Endodermal cell (in vitro differentiated cells): ENCODE measurements around the gene MBNL2. TPM values are rescaled to one million over a fixed set of nuclear protein-coding genes. Genes with fewer than 3 reads are reported as not detected.

Experiments
- DNase-seq: peaks from one replicate; pipeline ENCODE4 v3.0.0-alpha.2; 2017
- H3K27ac ChIP-seq: 2 replicates; pipeline ENCODE4 v1.5.1; 2013; ENCODE audit warnings: mild to moderate bottlenecking, low read depth, low read length, moderate library complexity
- H3K27me3 ChIP-seq: 2 replicates; pipeline ENCODE4 v1.6.1; 2013; ENCODE audit warnings: mild to moderate bottlenecking, low read length, moderate library complexity; ENCODE audit not compliant: insufficient read depth, control insufficient read depth, poor library complexity, severe bottlenecking
- H3K36me3 ChIP-seq: 2 replicates; pipeline ENCODE4 v1.7.0; 2013; ENCODE audit warnings: mild to moderate bottlenecking, low read length, moderate library complexity; ENCODE audit not compliant: control insufficient read depth, insufficient read depth
- H3K4me1 ChIP-seq: one replicate; pipeline ENCODE4 v1.7.0; 2013; ENCODE audit warnings: low read length; ENCODE audit not compliant: control insufficient read depth, insufficient read depth
- H3K4me3 ChIP-seq: 2 replicates; pipeline ENCODE4 v1.5.1; 2013; ENCODE audit warnings: mild to moderate bottlenecking, low read length, moderate library complexity
- H3K9ac ChIP-seq: 2 replicates; pipeline ENCODE4 v1.6.1; 2013; ENCODE audit warnings: mild to moderate bottlenecking, low read length, moderate library complexity; ENCODE audit not compliant: poor library complexity, severe bottlenecking; ENCODE audit errors: extremely low read depth
- H3K9me3 ChIP-seq: 2 replicates; pipeline ENCODE4 v1.6.1; 2013; ENCODE audit warnings: mild to moderate bottlenecking, low read length, moderate library complexity; ENCODE audit not compliant: control insufficient read depth
- H3K27ac Mint-ChIP-seq: 2 replicates; pipeline ENCODE4 v1.8.0; 2020; ENCODE audit warnings: mixed read lengths
- H3K27me3 Mint-ChIP-seq: 2 replicates; pipeline ENCODE4 v1.8.0; 2021; ENCODE audit warnings: mild to moderate bottlenecking, mixed read lengths; ENCODE audit not compliant: insufficient read depth
- H3K36me3 Mint-ChIP-seq: 2 replicates; pipeline ENCODE4 v1.8.0; 2020; ENCODE audit warnings: low read depth, mixed read lengths
- H3K4me1 Mint-ChIP-seq: 2 replicates; pipeline ENCODE4 v1.8.0; 2020; ENCODE audit warnings: mixed read lengths
- H3K4me3 Mint-ChIP-seq: 2 replicates; pipeline ENCODE4 v1.8.0; 2020; ENCODE audit warnings: mild to moderate bottlenecking, moderate library complexity, mixed read lengths
- H3K9me3 Mint-ChIP-seq: 2 replicates; pipeline ENCODE4 v1.8.0; 2020; ENCODE audit warnings: mild to moderate bottlenecking, mixed read lengths
- CTCF ChIP-seq: fragments of 200-600 bp; sonication (generic); conservative IDR thresholded peaks from 2 replicates; pipeline ENCODE4 v1.5.0; 2021; ENCODE audit warnings: antibody characterized with exemption, mild to moderate bottlenecking
- whole genome bisulfite sequencing, 2 experiments: methylation state at CpG; one replicate each; pipeline versions ENCODE4 v1.1.5 to v1.1.7; 2013; ENCODE audit warnings: missing lambda C conversion rate in 2 of 2, mixed read lengths in 1 of 2; ENCODE audit not compliant: insufficient coverage in 1 of 2, insufficient read length in 1 of 2; 5-methylcytosine and 5-hydroxymethylcytosine counted together
- total RNA-seq, 2 donors: library from RNA; stranded (reverse); fragmentation: NEBNext Ultra II Directional in 1 of 2; extraction: Animal tissue kit (Norgen Biotek cat#: 25700) in 1 of 2; gene quantifications; 2 replicates in 1 of 2; 3 replicates in 1 of 2; pipeline ENCODE4 v1.2.1, GENCODE V29; 2021

The MBNL2 gene
- total RNA-seq, 2 donors from 2014 or later: 1.7 to 3.3 TPM

GRCh38 chr13:97306106-97306505 lies 84.0 kb downstream of the MBNL2 start:
- WGBS, 2 experiments: 88 to 100% methylated on average over 1 of the region's 1 CpG
- no peak overlapping the region for H3K9ac ChIP-seq
- peak overlapping the region; percentile 6 for H3K27ac ChIP-seq
- no peaks in the 10 kb centered on the region for H3K9me3 ChIP-seq
- Mint-ChIP-seq H3K27me3 (peaks cover 2% of the 10 kb centered on the region), H3K36me3 (no peaks in the 10 kb centered on the region), H3K27ac (no peak overlapping the region), H3K4me1 (peaks cover 14% of the 10 kb centered on the region), H3K9me3 (no peaks in the 10 kb centered on the region), H3K4me3 (no peak overlapping the region)
- no peak for TF ChIP-seq CTCF
- H3K4me1 ChIP-seq: no peaks in the 10 kb centered on the region
- DNase-seq: no peak
- no peaks in the 10 kb centered on the region for H3K36me3 ChIP-seq
- H3K4me3 ChIP-seq: no peak overlapping the region
- no peaks in the 10 kb centered on the region for H3K27me3 ChIP-seq

DNA sequence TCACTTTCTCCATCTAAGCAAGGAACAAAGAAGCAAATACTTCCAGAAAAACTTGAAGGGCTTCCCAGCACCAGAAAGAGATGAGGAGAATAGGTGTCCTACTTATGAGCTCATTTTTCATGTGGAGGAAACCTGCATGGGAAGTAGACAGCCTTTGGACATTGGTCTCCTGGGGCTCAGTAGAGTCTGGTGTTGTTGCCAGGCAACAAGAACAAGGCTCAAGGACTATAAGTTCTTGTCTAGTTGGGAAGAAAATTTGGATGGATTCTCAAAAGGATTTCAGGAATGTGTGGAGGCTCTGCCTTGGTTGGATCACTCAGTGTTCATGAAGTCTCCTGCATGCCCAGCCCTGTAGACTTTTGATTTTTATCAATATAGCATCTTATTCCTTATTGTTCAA lies 84.5 kb downstream of the MBNL2 start:
- Histone ChIP-seq H3K27me3 (peaks cover 3% of the 10 kb centered on the region), H3K4me1 (no peaks in the 10 kb centered on the region), H3K9ac (no peak overlapping the region), H3K9me3 (no peaks in the 10 kb centered on the region), H3K27ac (no peak overlapping the region), H3K4me3 (no peak overlapping the region), H3K36me3 (no peaks in the 10 kb centered on the region)
- Mint-ChIP-seq H3K27ac (no peak overlapping the region), H3K36me3 (no peaks in the 10 kb centered on the region), H3K27me3 (peaks cover 3% of the 10 kb centered on the region), H3K4me3 (no peak overlapping the region), H3K9me3 (no peaks in the 10 kb centered on the region), H3K4me1 (peaks cover 14% of the 10 kb centered on the region)
- no peak for TF ChIP-seq CTCF
- DNase-seq: no peak

DNA sequence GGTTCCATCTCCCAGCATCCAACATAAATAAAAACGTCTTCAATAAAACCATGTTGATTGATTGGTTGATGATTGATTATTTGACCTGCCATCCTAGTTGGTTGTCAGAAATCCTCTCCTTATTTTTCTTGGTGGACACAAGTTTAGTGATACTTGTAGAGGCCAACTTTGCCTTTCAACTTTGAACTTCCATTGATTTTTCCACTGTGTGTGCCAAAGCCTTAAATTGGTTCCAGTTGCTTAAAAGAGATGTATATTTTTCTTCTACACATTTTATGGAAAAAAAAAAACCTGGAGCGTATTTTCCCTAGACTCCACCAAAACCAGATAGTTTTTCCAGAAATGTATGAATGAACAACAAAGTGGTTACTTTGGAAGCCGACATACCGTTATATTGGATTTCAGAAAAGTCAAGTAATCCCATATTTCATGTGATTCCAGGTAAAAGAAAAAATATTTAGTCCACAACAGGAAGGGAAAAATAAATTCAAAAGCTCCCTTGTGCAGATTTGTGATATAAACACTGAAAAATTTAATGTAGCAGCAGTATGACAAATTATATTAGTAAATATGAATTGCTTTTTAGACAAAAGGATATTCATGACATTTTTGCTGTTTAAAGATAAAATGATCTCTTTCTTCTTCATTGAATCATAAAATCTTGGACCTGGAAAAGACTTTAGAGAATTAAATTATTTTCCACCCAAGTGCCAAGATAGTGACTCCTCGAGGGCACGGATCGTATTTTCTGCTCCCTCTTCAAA lies 85.2 kb downstream of the MBNL2 start:
- no peak for DNase-seq
- no peaks in the 10 kb centered on the region for H3K9me3 Mint-ChIP-seq
- no peak overlapping the region for H3K4me3 Mint-ChIP-seq
- H3K27ac Mint-ChIP-seq: no peak overlapping the region
- H3K4me3 ChIP-seq: no peak overlapping the region
- H3K9me3 ChIP-seq: no peaks in the 10 kb centered on the region
- no peaks in the 10 kb centered on the region for H3K36me3 ChIP-seq
- H3K27me3 Mint-ChIP-seq: peaks cover 10% of the 10 kb centered on the region
- peak overlapping the region; percentile 92 for H3K27ac ChIP-seq
- no peak overlapping the region for H3K9ac ChIP-seq
- no peaks in the 10 kb centered on the region for H3K36me3 Mint-ChIP-seq
- WGBS, 2 experiments: 92 to 99% methylated on average over 5 to 7 of the region's 7 CpGs
- H3K4me1 ChIP-seq: no peaks in the 10 kb centered on the region
- H3K4me1 Mint-ChIP-seq: peaks cover 14% of the 10 kb centered on the region
- peaks cover 10% of the 10 kb centered on the region for H3K27me3 ChIP-seq
- TF ChIP-seq CTCF: no peak
